HEK293T (cell line): Measurements from ENCODE around the gene NRXN2.

Experiments used
- ARNT ChIP-seq: fragments of 450-650 bp; IDR thresholded peaks from 2 replicates; pipeline ENCODE4 v1.6.1; 2017; ENCODE audit warnings: mild to moderate bottlenecking
- FOXK2 ChIP-seq: fragments of 450-650 bp; IDR thresholded peaks from 2 replicates; pipeline ENCODE4 v1.6.1; 2016; ENCODE audit warnings: mild to moderate bottlenecking
- FOXM1 ChIP-seq: fragments of 450-650 bp; IDR thresholded peaks from 2 replicates; pipeline ENCODE4 v1.6.1; 2017; ENCODE audit warnings: mild to moderate bottlenecking, borderline replicate concordance
- L3MBTL2 ChIP-seq: fragments of 450-650 bp; conservative IDR thresholded peaks from 2 replicates; pipeline ENCODE4 v1.6.1; 2016; ENCODE audit warnings: mild to moderate bottlenecking
- TARDBP ChIP-seq: fragments of 450-650 bp; IDR thresholded peaks from 2 replicates; pipeline ENCODE4 v1.6.1; 2016

DNA sequence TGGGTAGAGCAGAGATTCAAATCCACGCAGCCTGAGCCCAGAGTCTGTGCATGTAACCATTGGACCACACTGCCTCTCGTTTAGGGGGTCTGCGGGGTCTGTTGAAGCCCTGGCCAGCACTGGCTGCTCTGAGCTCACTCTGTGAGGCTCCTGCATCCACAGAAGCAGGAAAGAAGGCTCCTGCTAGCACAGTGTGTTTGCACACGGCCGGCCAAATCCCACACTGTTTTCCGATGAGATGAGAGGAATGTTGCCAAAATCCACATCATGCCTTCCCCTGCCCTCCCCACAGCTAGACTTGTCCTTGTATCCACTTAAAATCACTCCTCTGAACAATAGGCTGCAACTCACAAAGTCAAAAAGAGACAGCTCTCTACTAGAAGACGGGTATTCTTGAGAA, 142.6 kb downstream of the NRXN2 start:
- TF ChIP-seq ARNT, result no peak
- no peak for TF ChIP-seq TARDBP
- TF ChIP-seq FOXK2, result no peak
- no peak for TF ChIP-seq FOXM1
- TF ChIP-seq L3MBTL2, result no peak
